NCI-H2227 (cell line): ENCODE results near the gene ADGRG3.

Source experiments
- DNase-seq: peaks from one replicate; lab custom pipeline; 2025; ENCODE audit not compliant: unreplicated experiment; lab: John Stamatoyannopoulos, UW

Gene ADGRG3

GRCh38 chr16:57668263-57668571 lies at the start of gene ADGRG3:
ADGRG3 (plus strand) TSS chr16:57668306; CDS start chr16:57668348, 42 bp downstream.
- no peak for DNase-seq

- no peak for DNase-seq
Observed at GRCh38 chr16:57619133-57619605, 48.9 kb upstream of the ADGRG3 start.

GRCh38 chr16:57619606-57620334 lies 48.3 kb upstream of the ADGRG3 start:
- no peak for DNase-seq

GRCh38 chr16:57620335-57621231 lies 47.5 kb upstream of the ADGRG3 start:
- DNase-seq, result no peak

- no peak for DNase-seq
Observed at GRCh38 chr16:57621521-57622271, 46.4 kb upstream of the ADGRG3 start.

- no peak for DNase-seq
Observed at GRCh38 chr16:57622361-57623250, 45.5 kb upstream of the ADGRG3 start.

- DNase-seq, result no peak
Observed at GRCh38 chr16:57623251-57624043, 44.7 kb upstream of the ADGRG3 start.

GRCh38 chr16:57624044-57624688 lies 43.9 kb upstream of the ADGRG3 start:
- no peak for DNase-seq

- no peak for DNase-seq
Observed at GRCh38 chr16:57624806-57625500, 43.2 kb upstream of the ADGRG3 start.

GRCh38 chr16:57626420-57627170 lies 41.5 kb upstream of the ADGRG3 start:
- no peak for DNase-seq

GRCh38 chr16:57627184-57627871 lies 40.8 kb upstream of the ADGRG3 start:
- peak; percentile 50 for DNase-seq

GRCh38 chr16:57628008-57628781 lies 39.9 kb upstream of the ADGRG3 start, which contains the start of gene ADGRG1:
ADGRG1 (plus strand) TSS chr16:57628630; CDS start chr16:57650288, 21,658 bp downstream.
- peak; percentile 75 for DNase-seq

- no peak for DNase-seq
Observed at GRCh38 chr16:57628783-57629293, 39.3 kb upstream of the ADGRG3 start.

- no peak for DNase-seq
Observed at GRCh38 chr16:57629516-57630406, 38.3 kb upstream of the ADGRG3 start.

- DNase-seq, result no peak
Observed at GRCh38 chr16:57630407-57630797, 37.7 kb upstream of the ADGRG3 start.
